ENCODE data around the gene JAK3.

Gene JAK3

DNA sequence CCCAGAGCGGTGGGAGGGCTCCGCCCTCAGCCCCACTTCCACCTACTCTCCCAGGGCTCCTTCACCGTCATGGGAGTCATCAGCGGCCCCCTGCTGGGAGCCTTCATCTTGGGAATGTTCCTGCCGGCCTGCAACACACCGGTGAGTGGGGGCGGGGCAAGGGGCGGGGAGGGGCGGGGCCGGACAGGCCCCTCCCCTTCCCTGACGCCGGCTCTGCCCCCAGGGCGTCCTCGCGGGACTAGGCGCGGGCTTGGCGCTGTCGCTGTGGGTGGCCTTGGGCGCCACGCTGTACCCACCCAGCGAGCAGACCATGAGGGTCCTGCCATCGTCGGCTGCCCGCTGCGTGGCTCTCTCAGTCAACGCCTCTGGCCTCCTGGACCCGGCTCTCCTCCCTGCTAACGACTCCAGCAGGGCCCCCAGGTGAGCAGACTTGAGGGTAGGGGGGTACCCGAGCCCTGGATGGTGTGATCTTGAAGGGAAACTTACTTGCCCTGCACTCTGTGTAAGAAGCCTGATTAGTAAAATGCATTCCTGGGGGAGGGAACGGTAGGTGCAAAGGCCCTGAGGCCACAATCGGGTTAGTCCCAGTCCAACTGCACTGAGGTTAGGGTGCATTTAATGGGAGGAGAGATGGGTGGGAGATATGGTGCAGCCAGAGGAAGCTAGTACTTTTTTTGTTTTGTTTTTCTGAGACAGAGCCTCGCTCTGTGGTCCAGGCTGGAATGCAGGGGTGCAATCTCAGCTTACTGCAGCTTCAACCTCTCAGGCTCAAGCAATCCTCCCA, 36.0 kb upstream of the JAK3 start:
- CTCF ChIA-PET, result interaction anchor here (1.1 to 1.3 kb wide), 2 partner anchors 24 to 48 kb away, joined by 6 read pairs; partner anchors contain the start of genes CCDC124 and RPL18A
- POLR2A ChIA-PET, result no interaction called here
- DNase-seq (ENCODE audit: extremely low spot score), result no peak
- TF ChIP-seq, protein P1, sequence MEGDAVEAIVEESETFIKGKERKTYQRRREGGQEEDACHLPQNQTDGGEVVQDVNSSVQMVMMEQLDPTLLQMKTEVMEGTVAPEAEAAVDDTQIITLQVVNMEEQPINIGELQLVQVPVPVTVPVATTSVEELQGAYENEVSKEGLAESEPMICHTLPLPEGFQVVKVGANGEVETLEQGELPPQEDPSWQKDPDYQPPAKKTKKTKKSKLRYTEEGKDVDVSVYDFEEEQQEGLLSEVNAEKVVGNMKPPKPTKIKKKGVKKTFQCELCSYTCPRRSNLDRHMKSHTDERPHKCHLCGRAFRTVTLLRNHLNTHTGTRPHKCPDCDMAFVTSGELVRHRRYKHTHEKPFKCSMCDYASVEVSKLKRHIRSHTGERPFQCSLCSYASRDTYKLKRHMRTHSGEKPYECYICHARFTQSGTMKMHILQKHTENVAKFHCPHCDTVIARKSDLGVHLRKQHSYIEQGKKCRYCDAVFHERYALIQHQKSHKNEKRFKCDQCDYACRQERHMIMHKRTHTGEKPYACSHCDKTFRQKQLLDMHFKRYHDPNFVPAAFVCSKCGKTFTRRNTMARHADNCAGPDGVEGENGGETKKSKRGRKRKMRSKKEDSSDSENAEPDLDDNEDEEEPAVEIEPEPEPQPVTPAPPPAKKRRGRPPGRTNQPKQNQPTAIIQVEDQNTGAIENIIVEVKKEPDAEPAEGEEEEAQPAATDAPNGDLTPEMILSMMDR (IDR thresholded peaks at IDR 0.05; ENCODE audit: control extremely low read depth, extremely low read depth, low read depth, missing control alignments), result no peak

GRCh38 chr19:17881701-17882100, 33.9 kb upstream of the JAK3 start:
- DNase-seq (ENCODE audit: extremely low spot score), result no peak
- TF ChIP-seq, protein P1 (IDR thresholded peaks at IDR 0.05; ENCODE audit: control extremely low read depth, extremely low read depth, low read depth, missing control alignments), result no peak
- ChIA-PET CTCF (no interaction called here), POLR2A (no interaction called here)

- POLR2A ChIA-PET, result no interaction called here
- DNase-seq (ENCODE audit: extremely low spot score), result no peak
- TF ChIP-seq, protein P1 (IDR thresholded peaks at IDR 0.05; ENCODE audit: control extremely low read depth, extremely low read depth, low read depth, missing control alignments), result no peak
- CTCF ChIA-PET, result interaction anchor here (0.8 to 1.9 kb wide), 2 partner anchors 9 to 20 kb away, joined by 3 to 5 read pairs; partner anchors contain the start of gene RPL18A
Observed at GRCh38 chr19:17879466-17879865, 31.7 kb upstream of the JAK3 start.

DNA sequence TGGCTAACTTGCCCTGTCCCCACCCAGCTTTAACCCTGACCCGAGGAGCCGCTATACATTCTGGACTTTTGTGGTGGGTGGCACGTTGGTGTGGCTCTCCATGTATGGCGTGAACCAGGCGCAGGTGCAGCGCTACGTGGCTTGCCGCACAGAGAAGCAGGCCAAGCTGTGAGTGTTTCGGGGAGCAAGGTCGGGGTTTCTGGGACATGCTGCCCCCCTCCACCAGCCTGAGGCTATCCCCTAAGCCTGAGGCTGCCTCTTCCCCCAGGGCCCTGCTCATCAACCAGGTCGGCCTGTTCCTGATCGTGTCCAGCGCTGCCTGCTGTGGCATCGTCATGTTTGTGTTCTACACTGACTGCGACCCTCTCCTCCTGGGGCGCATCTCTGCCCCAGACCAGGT, 29.9 kb upstream of the JAK3 start:
- DNase-seq (ENCODE audit: extremely low spot score), result no peak
- ChIA-PET CTCF (interaction anchor here (1.2 kb wide), 1 partner anchor 60 kb away, joined by 4 read pairs; no protein-coding TSS in a partner anchor), POLR2A (interaction anchor here (0.5 kb wide), 1 partner anchor 24 kb away, joined by 4 read pairs; no protein-coding TSS in a partner anchor)
- TF ChIP-seq, protein P1 (IDR thresholded peaks at IDR 0.05; ENCODE audit: control extremely low read depth, extremely low read depth, low read depth, missing control alignments), result no peak

DNA sequence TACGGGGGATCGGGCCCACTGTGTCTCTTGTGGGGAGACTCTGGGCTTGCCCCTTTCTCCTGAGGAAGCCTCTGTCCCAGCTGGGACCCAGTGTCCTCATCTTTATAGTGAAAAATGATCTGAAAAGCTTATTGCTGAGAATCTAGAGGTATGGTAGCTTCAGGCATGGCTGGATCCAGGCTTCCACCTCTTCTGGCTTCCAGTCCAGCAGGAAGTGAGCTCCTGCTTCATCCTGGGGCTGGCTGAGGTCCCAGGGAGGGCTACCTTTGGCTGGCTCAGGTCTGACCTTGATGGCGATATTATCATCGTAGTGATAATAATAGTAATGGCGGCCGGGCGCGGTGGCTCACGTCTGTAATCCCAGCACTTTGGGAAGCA, 27.0 kb upstream of the JAK3 start:
- DNase-seq (ENCODE audit: extremely low spot score), result no peak
- TF ChIP-seq, protein P1 (IDR thresholded peaks at IDR 0.05; ENCODE audit: control extremely low read depth, extremely low read depth, low read depth, missing control alignments), result no peak
- CTCF ChIA-PET, result interaction anchor here (1.0 kb wide), 1 partner anchor 58 kb away, joined by 5 read pairs; the partner anchor contains the start of gene CCDC124

GRCh38 chr19:17873786-17874757, 26.3 kb upstream of the JAK3 start:
- DNase-seq (ENCODE audit: extremely low spot score), result peak; percentile 86
- POLR2A ChIA-PET, result no interaction called here
- TF ChIP-seq, protein P1 (IDR thresholded peaks at IDR 0.05; ENCODE audit: control extremely low read depth, extremely low read depth, low read depth, missing control alignments), result no peak
- CTCF ChIA-PET, result interaction anchor here (1.0 kb wide), 1 partner anchor 59 kb away, joined by 5 read pairs; the partner anchor contains the start of gene CCDC124

More for the DNA sequence above, 27.0 kb upstream of the JAK3 start:
- POLR2A ChIA-PET, result no interaction called here
